ENCODE results near the gene SHISA8. TPM values are rescaled to one million over a fixed set of nuclear protein-coding genes. Genes with fewer than 3 reads are reported as not detected.
A peak's percentile ranks its signal among the peaks of the same experiment; 100 is the strongest.

SHISA8 gene
- total RNA-seq, 2 donors from 2014 or later, result 0.31 to 0.67 TPM

GRCh38 chr22:41909310-41910049, 5.4 kb downstream of the SHISA8 start:
- Histone ChIP-seq H3K4me1 (peaks cover 0 to 34% of the 10 kb centered on the region in 2 donors), H3K27ac (peak overlapping the region in 1 of 2 donors; percentile 46), H3K36me3 (peaks cover 12% of the 10 kb centered on the region), H3K4me3 (peak overlapping the region in 1 of 2 donors; percentile 48), H3K9me3 (no peaks in the 10 kb centered on the region), H3K27me3 (peaks cover 4 to 32% of the 10 kb centered on the region in 2 donors)
- DNase-seq (ENCODE audit: low spot score), result no peak
- no peak for TF ChIP-seq CTCF (IDR thresholded peaks at IDR 0.05)

- Histone ChIP-seq H3K27me3 (peaks cover 4 to 26% of the 10 kb centered on the region in 2 donors), H3K36me3 (peaks cover 16% of the 10 kb centered on the region), H3K27ac (peak overlapping the region in 1 of 2 donors; percentile 46), H3K4me3 (no peak overlapping the region), H3K9me3 (no peaks in the 10 kb centered on the region), H3K4me1 (peaks cover 0 to 29% of the 10 kb centered on the region in 2 donors)
- no peak for DNase-seq (ENCODE audit: low spot score)
- no peak for TF ChIP-seq CTCF (IDR thresholded peaks at IDR 0.05)
Measured at GRCh38 chr22:41908411-41909309, 6.2 kb downstream of the SHISA8 start.

- TF ChIP-seq CTCF (IDR thresholded peaks at IDR 0.05), result no peak
- DNase-seq (ENCODE audit: low spot score), result no peak
- Histone ChIP-seq H3K4me1 (peaks cover 0 to 35% of the 10 kb centered on the region in 2 donors), H3K4me3 (no peak overlapping the region), H3K27me3 (peaks cover 0 to 16% of the 10 kb centered on the region in 2 donors), H3K36me3 (peaks cover 16% of the 10 kb centered on the region), H3K9me3 (no peaks in the 10 kb centered on the region), H3K27ac (no peak overlapping the region)
Measured at GRCh38 chr22:41907436-41908401, 7.2 kb downstream of the SHISA8 start.

GRCh38 chr22:41906822-41907221, 8.1 kb downstream of the SHISA8 start:
- no peak for DNase-seq (ENCODE audit: low spot score)
- H3K27ac ChIP-seq, result no peak overlapping the region
- H3K36me3 ChIP-seq, result peaks cover 16% of the 10 kb centered on the region
- H3K27me3 ChIP-seq, result peaks cover 0 to 11% of the 10 kb centered on the region in 2 donors
- no peaks in the 10 kb centered on the region for H3K9me3 ChIP-seq
- no peak for TF ChIP-seq CTCF (IDR thresholded peaks at IDR 0.05)
- H3K4me3 ChIP-seq, result no peak overlapping the region
- peaks cover 0 to 35% of the 10 kb centered on the region in 2 donors for H3K4me1 ChIP-seq
